Calu3 (cell line): Measurements from ENCODE around the gene CSH2. TPM values are rescaled to one million over a fixed set of nuclear protein-coding genes. Genes with fewer than 3 reads are reported as not detected.

Experiments
- BruUV-seq: library from RNA; stranded (reverse); fragments of 400-500 nt; replicated peaks from 2 replicates; lab custom pipeline; 2021; lab: Mats Ljungman, UMichigan
- CTCF ChIA-PET: fragments of 300-600 bp; sonication (Branson Sonifier 250); formaldehyde crosslinking; loops from one replicate; lab custom pipeline; 2022; ENCODE audit warnings: antibody characterized with exemption; lab: Charles Lee
- DNase-seq: peaks from one replicate; pipeline ENCODE4 v3.0.0; 2022
- H3K27ac Mint-ChIP-seq: one replicate; pipeline ENCODE4 v1.8.0; 2022; ENCODE audit warnings: mixed read lengths; ENCODE audit not compliant: unreplicated experiment
- H3K27me3 Mint-ChIP-seq: one replicate; pipeline ENCODE4 v1.8.0; 2022; ENCODE audit warnings: mixed read lengths; ENCODE audit not compliant: unreplicated experiment
- H3K36me3 Mint-ChIP-seq: one replicate; pipeline ENCODE4 v1.8.0; 2022; ENCODE audit warnings: mild to moderate bottlenecking, moderate library complexity, mixed read lengths; ENCODE audit not compliant: insufficient read depth, unreplicated experiment
- H3K4me1 Mint-ChIP-seq: one replicate; pipeline ENCODE4 v1.8.0; 2022; ENCODE audit warnings: mild to moderate bottlenecking, low read depth, mixed read lengths; ENCODE audit not compliant: unreplicated experiment
- H3K4me3 Mint-ChIP-seq: one replicate; pipeline ENCODE4 v1.8.0; 2022; ENCODE audit warnings: mild to moderate bottlenecking, low read depth, moderate library complexity, mixed read lengths; ENCODE audit not compliant: unreplicated experiment
- H3K9me3 Mint-ChIP-seq: one replicate; pipeline ENCODE4 v1.8.0; 2022; ENCODE audit warnings: low read depth, mixed read lengths; ENCODE audit not compliant: unreplicated experiment
- CTCF ChIP-seq: fragments of 200-600 bp; IDR thresholded peaks from one replicate; pipeline ENCODE4 v1.8.0; 2022; ENCODE audit warnings: antibody characterized with exemption; ENCODE audit not compliant: unreplicated experiment
- intact Hi-C: fragments of 100-400 bp; cut with micrococcal nuclease; formaldehyde crosslinking; loops from one replicate; pipeline ENCODE4 v1.10.0; 2022; ENCODE audit not compliant: unreplicated experiment
- total RNA-seq: library from RNA; stranded (reverse); gene quantifications from 2 replicates; pipeline ENCODE4 v1.2.3, GENCODE V29; 2022

Gene CSH2
- total RNA-seq, 1 experiment from 2014 or later, result not detected

DNA sequence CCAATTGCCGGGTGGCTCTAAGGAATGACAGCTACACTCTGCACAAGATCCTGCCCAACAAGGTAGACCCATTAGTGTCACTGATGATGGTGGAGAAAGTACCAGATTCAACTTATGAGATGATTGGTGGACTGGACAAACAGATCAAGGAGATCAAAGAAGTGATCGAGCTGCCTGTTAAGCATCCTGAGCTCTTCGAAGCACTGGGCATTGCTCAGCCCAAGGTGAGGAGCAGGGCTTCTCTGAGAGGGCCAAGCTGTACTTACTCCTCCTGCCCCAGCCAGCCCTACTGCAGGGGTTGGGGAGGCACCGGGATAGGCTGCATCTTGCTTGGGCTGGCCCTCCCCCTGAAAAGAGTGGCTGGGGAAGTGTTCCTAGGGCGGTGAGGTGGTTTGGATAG lies 43.2 kb downstream of the CSH2 start:
- no peak for TF ChIP-seq CTCF
- H3K9me3 Mint-ChIP-seq, result no peaks in the 10 kb centered on the region
- no peaks in the 10 kb centered on the region for H3K27me3 Mint-ChIP-seq
- CTCF ChIA-PET, result no interaction called here
- no peak for DNase-seq
- H3K4me1 Mint-ChIP-seq, result peaks cover 7% of the 10 kb centered on the region
- peaks cover 46% of the 10 kb centered on the region for H3K36me3 Mint-ChIP-seq
- no peak overlapping the region for H3K27ac Mint-ChIP-seq
- no TSS peak for BruUV-seq
- intact Hi-C loops, result no loop called here
- no peak overlapping the region for H3K4me3 Mint-ChIP-seq

DNA sequence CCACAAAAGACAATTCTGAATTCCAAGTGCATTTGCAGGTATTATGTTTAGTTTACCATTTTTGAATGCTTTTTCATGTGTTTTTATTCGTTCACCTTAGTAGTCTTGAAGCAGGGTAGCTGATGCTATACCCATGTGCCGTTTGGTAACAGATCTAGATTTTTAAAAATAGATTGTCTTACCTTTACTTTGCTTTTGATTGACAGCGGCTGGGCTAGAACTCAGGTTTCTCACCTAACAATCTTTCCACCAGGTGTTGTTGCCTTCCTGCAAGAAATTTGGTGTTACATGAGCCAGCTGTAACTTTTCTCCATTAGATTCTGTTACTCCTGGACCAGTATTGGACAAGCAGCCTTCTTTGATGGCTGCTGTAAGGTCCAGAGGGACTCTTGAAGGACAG lies 44.5 kb downstream of the CSH2 start:
- Mint-ChIP-seq H3K27ac (no peak overlapping the region), H3K9me3 (no peaks in the 10 kb centered on the region), H3K27me3 (no peaks in the 10 kb centered on the region), H3K4me3 (no peak overlapping the region), H3K4me1 (no peaks in the 10 kb centered on the region), H3K36me3 (peaks cover 51% of the 10 kb centered on the region)
- no TSS peak for BruUV-seq
- intact Hi-C loops, result no loop called here
- DNase-seq, result no peak
- CTCF ChIA-PET, result interaction anchor here (0.5 kb wide), 1 partner anchor 20 kb away, joined by 3 read pairs; no protein-coding TSS in a partner anchor
- no peak for TF ChIP-seq CTCF

GRCh38 chr17:63827801-63828221 lies 45.7 kb downstream of the CSH2 start:
- Mint-ChIP-seq H3K27ac (peak overlapping the region; percentile 97), H3K9me3 (no peaks in the 10 kb centered on the region), H3K4me3 (peak overlapping the region; percentile 99), H3K27me3 (no peaks in the 10 kb centered on the region), H3K36me3 (peaks cover 62% of the 10 kb centered on the region), H3K4me1 (no peaks in the 10 kb centered on the region)
- CTCF ChIA-PET, result interaction anchor here (1.1 kb wide), 1 partner anchor 11 kb away, joined by 3 read pairs; no protein-coding TSS in a partner anchor
- no TSS peak for BruUV-seq
- intact Hi-C loops, result no loop called here
- no peak for DNase-seq
- TF ChIP-seq CTCF, result no peak

DNA sequence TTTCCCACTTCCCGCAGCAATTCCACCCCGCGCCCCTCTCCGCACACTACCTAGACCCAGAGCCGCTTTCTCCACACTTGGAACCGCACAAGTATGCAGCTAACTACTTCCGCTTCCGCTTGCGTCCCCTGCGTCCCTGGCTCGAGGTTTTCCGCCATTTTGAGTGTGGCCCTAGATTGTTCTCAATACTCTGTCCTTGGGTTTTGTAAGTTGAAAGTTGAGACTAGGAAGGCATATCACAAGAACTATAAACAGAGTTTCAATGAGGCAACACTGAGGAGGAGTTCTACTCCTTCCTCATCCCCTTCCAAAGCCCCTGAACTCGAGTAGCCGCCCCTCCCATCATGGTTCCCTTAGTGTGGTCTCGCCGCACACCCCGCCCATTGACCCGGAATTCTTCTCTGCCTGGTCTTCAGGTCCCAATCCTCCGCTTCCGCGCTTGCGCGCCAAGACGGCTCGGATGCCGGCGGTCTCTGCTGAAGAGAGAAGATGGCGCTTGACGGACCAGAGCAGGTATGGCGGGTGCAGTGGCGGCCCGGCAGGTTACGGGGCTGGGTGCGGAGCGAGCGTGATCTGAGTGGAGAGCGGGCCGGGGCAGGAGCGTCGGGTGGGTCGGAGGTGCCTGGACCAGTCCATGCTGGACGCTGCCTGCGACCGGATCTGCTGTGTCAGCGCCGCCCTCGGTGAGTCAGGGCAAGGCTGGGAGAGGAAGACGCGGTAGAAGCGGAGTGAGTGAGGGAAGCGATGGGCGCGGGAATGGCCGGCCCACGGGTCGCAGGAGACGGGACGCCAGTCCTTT lies 46.3 kb downstream of the CSH2 start, which contains the start of the genes FTSJ3 and PSMC5:
TSS of gene FTSJ3 (minus strand) at position 662 of the 799 bp plus-strand sequence. CDS start 761 bp downstream, outside the sequence.
TSS of gene PSMC5 (plus strand) at position 430 of the 799 bp plus-strand sequence. CDS start at position 490, 60 bp downstream.
- intact Hi-C loops, result no loop called here
- CTCF ChIA-PET, result interaction anchor here (0.8 to 1.1 kb wide), 3 partner anchors 11 to 53 kb away, joined by 3 to 5 read pairs (median 3); partner anchors contain the start of genes CCDC47 and DDX42
- Mint-ChIP-seq H3K4me1 (no peaks in the 10 kb centered on the region), H3K36me3 (peaks cover 65% of the 10 kb centered on the region), H3K27me3 (no peaks in the 10 kb centered on the region), H3K27ac (peak within 1 kb of the TSS; percentile 97), H3K9me3 (no peaks in the 10 kb centered on the region), H3K4me3 (peak within 1 kb of the TSS; percentile 99)
- peak; percentile 36 for TF ChIP-seq CTCF
- BruUV-seq, result no TSS peak
- peak; percentile 89 for DNase-seq
